ENCODE results near the gene KCTD4.

DNA sequence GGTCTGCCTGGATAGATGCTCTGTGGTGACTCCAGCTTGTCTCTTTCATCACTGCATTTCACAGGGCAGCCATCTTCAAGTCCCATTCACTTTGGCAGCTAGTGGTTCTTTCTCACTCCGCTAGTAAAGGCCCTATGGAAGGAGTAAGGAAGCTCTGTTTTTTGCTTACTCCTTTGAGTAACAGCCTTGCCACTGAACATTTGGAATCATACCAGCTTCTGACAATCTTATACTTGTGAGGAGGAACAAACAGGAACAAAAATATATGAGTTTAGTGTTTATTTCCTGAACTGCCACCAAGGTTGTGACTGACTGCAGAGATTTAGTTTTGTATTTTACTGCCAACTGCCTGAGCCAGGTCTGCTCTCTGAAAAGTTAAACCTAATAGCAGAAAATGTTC lies 38.7 kb downstream of the KCTD4 start:
- TF ChIP-seq, protein P1, sequence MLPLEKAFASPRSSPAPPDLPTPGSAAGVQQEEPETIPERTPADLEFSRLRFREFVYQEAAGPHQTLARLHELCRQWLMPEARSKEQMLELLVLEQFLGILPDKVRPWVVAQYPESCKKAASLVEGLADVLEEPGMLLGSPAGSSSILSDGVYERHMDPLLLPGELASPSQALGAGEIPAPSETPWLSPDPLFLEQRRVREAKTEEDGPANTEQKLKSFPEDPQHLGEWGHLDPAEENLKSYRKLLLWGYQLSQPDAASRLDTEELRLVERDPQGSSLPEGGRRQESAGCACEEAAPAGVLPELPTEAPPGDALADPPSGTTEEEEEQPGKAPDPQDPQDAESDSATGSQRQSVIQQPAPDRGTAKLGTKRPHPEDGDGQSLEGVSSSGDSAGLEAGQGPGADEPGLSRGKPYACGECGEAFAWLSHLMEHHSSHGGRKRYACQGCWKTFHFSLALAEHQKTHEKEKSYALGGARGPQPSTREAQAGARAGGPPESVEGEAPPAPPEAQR (tag by site-specific recombination; IDR thresholded peaks at IDR 0.05): no peak
- TF ChIP-seq ZNF549 (tag by site-specific recombination; IDR thresholded peaks at IDR 0.05): no peak
- TF ChIP-seq, protein P2, sequence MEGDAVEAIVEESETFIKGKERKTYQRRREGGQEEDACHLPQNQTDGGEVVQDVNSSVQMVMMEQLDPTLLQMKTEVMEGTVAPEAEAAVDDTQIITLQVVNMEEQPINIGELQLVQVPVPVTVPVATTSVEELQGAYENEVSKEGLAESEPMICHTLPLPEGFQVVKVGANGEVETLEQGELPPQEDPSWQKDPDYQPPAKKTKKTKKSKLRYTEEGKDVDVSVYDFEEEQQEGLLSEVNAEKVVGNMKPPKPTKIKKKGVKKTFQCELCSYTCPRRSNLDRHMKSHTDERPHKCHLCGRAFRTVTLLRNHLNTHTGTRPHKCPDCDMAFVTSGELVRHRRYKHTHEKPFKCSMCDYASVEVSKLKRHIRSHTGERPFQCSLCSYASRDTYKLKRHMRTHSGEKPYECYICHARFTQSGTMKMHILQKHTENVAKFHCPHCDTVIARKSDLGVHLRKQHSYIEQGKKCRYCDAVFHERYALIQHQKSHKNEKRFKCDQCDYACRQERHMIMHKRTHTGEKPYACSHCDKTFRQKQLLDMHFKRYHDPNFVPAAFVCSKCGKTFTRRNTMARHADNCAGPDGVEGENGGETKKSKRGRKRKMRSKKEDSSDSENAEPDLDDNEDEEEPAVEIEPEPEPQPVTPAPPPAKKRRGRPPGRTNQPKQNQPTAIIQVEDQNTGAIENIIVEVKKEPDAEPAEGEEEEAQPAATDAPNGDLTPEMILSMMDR (tag by site-specific recombination; IDR thresholded peaks at IDR 0.05): no peak
- TF ChIP-seq ZNF184 (tag by site-specific recombination; IDR thresholded peaks at IDR 0.05): no peak
- TF ChIP-seq, protein P3, sequence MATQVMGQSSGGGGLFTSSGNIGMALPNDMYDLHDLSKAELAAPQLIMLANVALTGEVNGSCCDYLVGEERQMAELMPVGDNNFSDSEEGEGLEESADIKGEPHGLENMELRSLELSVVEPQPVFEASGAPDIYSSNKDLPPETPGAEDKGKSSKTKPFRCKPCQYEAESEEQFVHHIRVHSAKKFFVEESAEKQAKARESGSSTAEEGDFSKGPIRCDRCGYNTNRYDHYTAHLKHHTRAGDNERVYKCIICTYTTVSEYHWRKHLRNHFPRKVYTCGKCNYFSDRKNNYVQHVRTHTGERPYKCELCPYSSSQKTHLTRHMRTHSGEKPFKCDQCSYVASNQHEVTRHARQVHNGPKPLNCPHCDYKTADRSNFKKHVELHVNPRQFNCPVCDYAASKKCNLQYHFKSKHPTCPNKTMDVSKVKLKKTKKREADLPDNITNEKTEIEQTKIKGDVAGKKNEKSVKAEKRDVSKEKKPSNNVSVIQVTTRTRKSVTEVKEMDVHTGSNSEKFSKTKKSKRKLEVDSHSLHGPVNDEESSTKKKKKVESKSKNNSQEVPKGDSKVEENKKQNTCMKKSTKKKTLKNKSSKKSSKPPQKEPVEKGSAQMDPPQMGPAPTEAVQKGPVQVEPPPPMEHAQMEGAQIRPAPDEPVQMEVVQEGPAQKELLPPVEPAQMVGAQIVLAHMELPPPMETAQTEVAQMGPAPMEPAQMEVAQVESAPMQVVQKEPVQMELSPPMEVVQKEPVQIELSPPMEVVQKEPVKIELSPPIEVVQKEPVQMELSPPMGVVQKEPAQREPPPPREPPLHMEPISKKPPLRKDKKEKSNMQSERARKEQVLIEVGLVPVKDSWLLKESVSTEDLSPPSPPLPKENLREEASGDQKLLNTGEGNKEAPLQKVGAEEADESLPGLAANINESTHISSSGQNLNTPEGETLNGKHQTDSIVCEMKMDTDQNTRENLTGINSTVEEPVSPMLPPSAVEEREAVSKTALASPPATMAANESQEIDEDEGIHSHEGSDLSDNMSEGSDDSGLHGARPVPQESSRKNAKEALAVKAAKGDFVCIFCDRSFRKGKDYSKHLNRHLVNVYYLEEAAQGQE (tag by site-specific recombination; IDR thresholded peaks at IDR 0.05): no peak
- TF ChIP-seq, protein P4, sequence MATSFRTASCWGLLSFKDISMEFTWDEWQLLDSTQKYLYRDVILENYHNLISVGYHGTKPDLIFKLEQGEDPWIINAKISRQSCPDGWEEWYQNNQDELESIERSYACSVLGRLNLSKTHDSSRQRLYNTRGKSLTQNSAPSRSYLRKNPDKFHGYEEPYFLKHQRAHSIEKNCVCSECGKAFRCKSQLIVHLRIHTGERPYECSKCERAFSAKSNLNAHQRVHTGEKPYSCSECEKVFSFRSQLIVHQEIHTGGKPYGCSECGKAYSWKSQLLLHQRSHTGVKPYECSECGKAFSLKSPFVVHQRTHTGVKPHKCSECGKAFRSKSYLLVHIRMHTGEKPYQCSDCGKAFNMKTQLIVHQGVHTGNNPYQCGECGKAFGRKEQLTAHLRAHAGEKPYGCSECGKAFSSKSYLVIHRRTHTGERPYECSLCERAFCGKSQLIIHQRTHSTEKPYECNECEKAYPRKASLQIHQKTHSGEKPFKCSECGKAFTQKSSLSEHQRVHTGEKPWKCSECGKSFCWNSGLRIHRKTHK (tag by site-specific recombination; IDR thresholded peaks at IDR 0.05): no peak
